Measurements from ENCODE around the gene KDM4B. TPM values are rescaled to one million over a fixed set of nuclear protein-coding genes. Genes with fewer than 3 reads are reported as not detected.

KDM4B gene
- total RNA-seq, 2 experiments from 2014 or later, result 31.2 to 42.3 TPM

DNA sequence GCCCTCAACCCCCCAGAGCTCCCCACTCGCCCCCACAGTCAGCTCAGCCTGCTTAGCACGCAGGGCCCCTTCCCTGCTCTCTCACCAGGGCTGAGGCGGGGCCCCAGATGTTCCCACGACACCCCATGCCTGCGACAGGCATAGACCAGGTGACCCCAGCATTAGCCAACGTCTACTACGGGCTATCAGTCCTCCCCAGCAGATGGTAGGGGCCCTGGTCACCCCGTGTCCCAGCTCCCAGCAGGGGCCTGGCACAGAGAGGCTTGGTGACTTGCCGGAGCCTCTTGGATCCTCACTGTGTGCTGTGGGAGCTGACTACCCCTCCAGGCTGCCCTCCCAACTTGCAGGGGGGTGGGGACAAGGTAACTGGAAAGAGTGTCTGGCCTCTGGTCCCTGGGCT is 80.6 kb downstream of the KDM4B start:
- H3K36me3 Mint-ChIP-seq, result peaks cover 1% of the 10 kb centered on the region
- H3K27me3 Mint-ChIP-seq, result no peaks in the 10 kb centered on the region
- ATAC-seq (no peak), DNase-seq (no peak)
- CTCF ChIA-PET, result interaction anchor here (0.7 to 2.7 kb wide), 5 partner anchors 16 to 134 kb away, joined by 3 to 15 read pairs (median 3); no protein-coding TSS in a partner anchor
- no peaks in the 10 kb centered on the region for H3K4me1 Mint-ChIP-seq
- no peak overlapping the region for H3K27ac Mint-ChIP-seq
- no peaks in the 10 kb centered on the region for H3K9me3 Mint-ChIP-seq (ENCODE audit: low read depth)
- H3K4me3 Mint-ChIP-seq, result no peak overlapping the region

GRCh38 chr19:5050067-5050656 is 81.2 kb downstream of the KDM4B start:
- Mint-ChIP-seq H3K4me3 (no peak overlapping the region), H3K36me3 (peaks cover 1% of the 10 kb centered on the region), H3K4me1 (no peaks in the 10 kb centered on the region), H3K9me3 (ENCODE audit: low read depth) (no peaks in the 10 kb centered on the region), H3K27me3 (no peaks in the 10 kb centered on the region), H3K27ac (no peak overlapping the region)
- DNase-seq, result no peak
- CTCF ChIA-PET, result interaction anchor here (0.7 to 2.7 kb wide), 4 partner anchors 89 to 120 kb away, joined by 3 to 15 read pairs (median 4); no protein-coding TSS in a partner anchor
- no peak for ATAC-seq

- H3K4me3 Mint-ChIP-seq, result no peak overlapping the region
- CTCF ChIA-PET, result interaction anchor here (1.7 kb wide), 1 partner anchor 119 kb away, joined by 4 read pairs; no protein-coding TSS in a partner anchor
- peaks cover 1% of the 10 kb centered on the region for H3K36me3 Mint-ChIP-seq
- no peaks in the 10 kb centered on the region for H3K27me3 Mint-ChIP-seq
- H3K27ac Mint-ChIP-seq, result no peak overlapping the region
- DNase-seq (no peak), ATAC-seq (no peak)
- H3K9me3 Mint-ChIP-seq (ENCODE audit: low read depth), result no peaks in the 10 kb centered on the region
- no peaks in the 10 kb centered on the region for H3K4me1 Mint-ChIP-seq
Measured at GRCh38 chr19:5050905-5051304, 82.0 kb downstream of the KDM4B start.

DNA sequence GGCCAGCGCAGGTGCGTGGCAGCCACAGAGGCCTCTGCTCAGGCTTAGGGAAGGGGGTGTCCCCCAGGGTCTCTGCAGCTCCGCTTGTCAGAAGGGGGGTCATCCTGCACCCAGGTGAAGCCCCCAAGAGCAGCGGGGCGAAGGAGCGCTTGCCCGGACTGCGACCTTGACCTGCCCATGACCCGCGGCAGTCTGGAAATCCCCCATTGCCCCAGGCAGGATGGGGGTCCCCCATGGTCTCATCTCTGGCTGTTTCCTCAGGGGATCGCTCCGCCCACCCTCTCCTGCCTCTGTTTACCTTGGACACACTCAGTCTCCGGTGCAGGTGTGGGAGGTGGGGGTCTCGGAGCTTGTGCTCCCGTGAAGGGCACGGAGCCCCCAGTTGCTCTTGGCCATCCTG is 82.7 kb downstream of the KDM4B start:
- no peak overlapping the region for H3K4me3 Mint-ChIP-seq
- ATAC-seq (no peak), DNase-seq (no peak)
- no peaks in the 10 kb centered on the region for H3K27me3 Mint-ChIP-seq
- H3K27ac Mint-ChIP-seq, result no peak overlapping the region
- no peaks in the 10 kb centered on the region for H3K9me3 Mint-ChIP-seq (ENCODE audit: low read depth)
- no peaks in the 10 kb centered on the region for H3K4me1 Mint-ChIP-seq
- CTCF ChIA-PET, result interaction anchor here (1.4 to 1.7 kb wide), 2 partner anchors 19 to 118 kb away, joined by 3 to 4 read pairs; no protein-coding TSS in a partner anchor
- H3K36me3 Mint-ChIP-seq, result peaks cover 1% of the 10 kb centered on the region

GRCh38 chr19:5052515-5052914 is 83.6 kb downstream of the KDM4B start:
- Mint-ChIP-seq H3K9me3 (ENCODE audit: low read depth) (no peaks in the 10 kb centered on the region), H3K4me3 (no peak overlapping the region), H3K36me3 (peaks cover 1% of the 10 kb centered on the region), H3K27ac (no peak overlapping the region), H3K27me3 (no peaks in the 10 kb centered on the region), H3K4me1 (no peaks in the 10 kb centered on the region)
- DNase-seq (no peak), ATAC-seq (no peak)
- CTCF ChIA-PET, result interaction anchor here (1.0 to 1.4 kb wide), 3 partner anchors 20 to 102 kb away, joined by 3 read pairs; no protein-coding TSS in a partner anchor

- Mint-ChIP-seq H3K27me3 (no peaks in the 10 kb centered on the region), H3K36me3 (peaks cover 1% of the 10 kb centered on the region), H3K27ac (no peak overlapping the region), H3K4me3 (no peak overlapping the region), H3K4me1 (no peaks in the 10 kb centered on the region), H3K9me3 (ENCODE audit: low read depth) (no peaks in the 10 kb centered on the region)
- CTCF ChIA-PET, result interaction anchor here (1.0 to 1.4 kb wide), 3 partner anchors 20 to 101 kb away, joined by 3 read pairs; no protein-coding TSS in a partner anchor
- DNase-seq (no peak), ATAC-seq (no peak)
Measured at GRCh38 chr19:5052945-5053485, 84.1 kb downstream of the KDM4B start.

GRCh38 chr19:5053661-5054060 is 84.7 kb downstream of the KDM4B start:
- Mint-ChIP-seq H3K4me3 (no peak overlapping the region), H3K27me3 (no peaks in the 10 kb centered on the region), H3K27ac (no peak overlapping the region), H3K9me3 (ENCODE audit: low read depth) (no peaks in the 10 kb centered on the region), H3K36me3 (no peaks in the 10 kb centered on the region), H3K4me1 (no peaks in the 10 kb centered on the region)
- ATAC-seq (no peak), DNase-seq (no peak)
- CTCF ChIA-PET, result interaction anchor here (0.6 to 1.1 kb wide), 3 partner anchors 24 to 101 kb away, joined by 3 read pairs; no protein-coding TSS in a partner anchor

DNA sequence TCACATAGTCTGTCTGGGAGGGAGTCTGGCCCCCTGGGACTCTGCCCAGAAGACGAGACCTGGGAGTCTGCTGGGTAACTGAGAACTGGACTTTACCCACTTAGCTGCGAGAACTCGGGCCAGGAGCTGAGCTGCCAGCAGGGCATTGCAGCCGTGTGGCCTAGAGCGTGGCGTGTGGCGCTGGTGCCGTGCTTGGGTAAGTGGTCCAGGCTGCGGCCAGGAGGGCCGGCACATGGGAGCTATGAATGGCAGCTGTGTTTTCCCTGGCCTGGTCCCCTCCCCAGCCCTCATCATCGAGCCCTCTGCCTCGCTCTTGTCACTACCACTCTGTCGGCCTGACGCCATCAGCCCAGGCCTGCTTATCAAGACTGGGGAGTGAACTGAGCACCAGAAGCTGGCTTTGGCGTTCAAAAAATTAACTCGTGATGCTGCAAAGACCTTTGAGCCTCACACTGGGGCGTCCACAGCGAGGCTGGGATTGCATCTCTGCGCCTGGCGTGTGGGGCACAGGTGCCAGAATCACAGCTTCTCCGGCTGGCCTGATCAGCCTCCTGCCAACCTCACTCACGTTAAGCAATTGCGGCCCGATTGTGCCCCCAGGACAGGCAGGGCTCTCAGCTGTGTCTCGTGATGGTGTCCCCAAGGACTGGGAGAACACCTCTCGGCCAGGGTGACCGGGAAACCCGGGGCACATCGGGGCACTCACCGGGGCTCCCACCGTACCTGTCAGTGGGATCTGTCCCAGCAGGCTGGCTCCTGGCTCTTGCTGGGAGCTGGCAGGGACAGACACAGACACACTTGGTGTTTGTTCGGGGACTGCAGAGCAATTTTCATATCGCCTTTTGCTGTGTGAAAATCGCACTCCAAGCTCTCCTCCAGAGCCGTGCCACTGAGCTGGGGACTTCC is 85.9 kb downstream of the KDM4B start:
- Mint-ChIP-seq H3K36me3 (no peaks in the 10 kb centered on the region), H3K9me3 (ENCODE audit: low read depth) (no peaks in the 10 kb centered on the region), H3K4me3 (no peak overlapping the region), H3K27ac (no peak overlapping the region), H3K27me3 (no peaks in the 10 kb centered on the region), H3K4me1 (no peaks in the 10 kb centered on the region)
- DNase-seq (no peak), ATAC-seq (no peak)
- CTCF ChIA-PET, result interaction anchor here (1.0 kb wide), 1 partner anchor 16 kb away, joined by 3 read pairs; no protein-coding TSS in a partner anchor

DNA sequence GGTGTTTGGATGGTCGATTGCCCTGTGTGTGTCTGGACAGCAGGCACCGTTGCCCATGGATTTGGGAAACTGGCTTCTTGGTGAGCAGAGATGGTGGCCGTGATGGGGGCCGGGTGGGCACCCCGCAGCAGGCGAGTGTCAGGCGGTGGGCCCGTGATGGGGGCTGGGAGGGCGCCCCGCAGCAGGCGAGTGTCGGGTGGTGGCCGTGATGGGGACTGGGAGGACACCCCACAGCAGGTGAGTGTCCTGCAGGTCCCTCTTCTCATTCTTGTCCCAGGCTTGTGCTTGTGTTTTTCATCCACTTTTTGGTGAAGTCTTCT is 86.5 kb downstream of the KDM4B start:
- H3K27ac Mint-ChIP-seq, result no peak overlapping the region
- DNase-seq (no peak), ATAC-seq (no peak)
- no peaks in the 10 kb centered on the region for H3K4me1 Mint-ChIP-seq
- CTCF ChIA-PET, result interaction anchor here (1.0 kb wide), 1 partner anchor 16 kb away, joined by 3 read pairs; no protein-coding TSS in a partner anchor
- H3K27me3 Mint-ChIP-seq, result no peaks in the 10 kb centered on the region
- no peaks in the 10 kb centered on the region for H3K9me3 Mint-ChIP-seq (ENCODE audit: low read depth)
- H3K36me3 Mint-ChIP-seq, result no peaks in the 10 kb centered on the region
- H3K4me3 Mint-ChIP-seq, result no peak overlapping the region

GRCh38 chr19:5057860-5058259 is 88.9 kb downstream of the KDM4B start:
- Mint-ChIP-seq H3K4me3 (no peak overlapping the region), H3K27ac (no peak overlapping the region), H3K9me3 (ENCODE audit: low read depth) (peaks cover 9% of the 10 kb centered on the region), H3K4me1 (no peaks in the 10 kb centered on the region), H3K27me3 (no peaks in the 10 kb centered on the region), H3K36me3 (peaks cover 17% of the 10 kb centered on the region)
- ATAC-seq, result no peak
- DNase-seq, result no peak
- CTCF ChIA-PET, result no interaction called here

- Mint-ChIP-seq H3K4me3 (no peak overlapping the region), H3K9me3 (ENCODE audit: low read depth) (peaks cover 14% of the 10 kb centered on the region), H3K27me3 (no peaks in the 10 kb centered on the region), H3K36me3 (peaks cover 21% of the 10 kb centered on the region), H3K27ac (no peak overlapping the region), H3K4me1 (no peaks in the 10 kb centered on the region)
- CTCF ChIA-PET, result no interaction called here
- ATAC-seq, result no peak
- DNase-seq, result no peak
Measured at GRCh38 chr19:5058521-5059212, 89.8 kb downstream of the KDM4B start.

- DNase-seq, result no peak
- Mint-ChIP-seq H3K9me3 (ENCODE audit: low read depth) (peaks cover 14% of the 10 kb centered on the region), H3K27me3 (no peaks in the 10 kb centered on the region), H3K4me1 (no peaks in the 10 kb centered on the region), H3K27ac (no peak overlapping the region), H3K4me3 (no peak overlapping the region), H3K36me3 (peaks cover 21% of the 10 kb centered on the region)
- CTCF ChIA-PET, result no interaction called here
- ATAC-seq, result no peak
Measured at GRCh38 chr19:5059213-5059574, 90.3 kb downstream of the KDM4B start.

GRCh38 chr19:5059793-5060192 is 90.9 kb downstream of the KDM4B start:
- Mint-ChIP-seq H3K27me3 (no peaks in the 10 kb centered on the region), H3K4me3 (no peak overlapping the region), H3K9me3 (ENCODE audit: low read depth) (peaks cover 14% of the 10 kb centered on the region), H3K27ac (no peak overlapping the region), H3K4me1 (no peaks in the 10 kb centered on the region), H3K36me3 (peaks cover 21% of the 10 kb centered on the region)
- CTCF ChIA-PET, result interaction anchor here (0.7 kb wide), 1 partner anchor 12 kb away, joined by 4 read pairs; no protein-coding TSS in a partner anchor
- ATAC-seq (no peak), DNase-seq (no peak)

Measured in activated CD8-positive, alpha-beta memory T cell treated with anti-CD3 and anti-CD28 coated beads, Interleukin-2, amount 10 ng/mL, durations not matched to agents 7 days and 5 days (primary cell).